H9 (cell line): ENCODE measurements around the gene HAPLN2. TPM values are rescaled to one million over a fixed set of nuclear protein-coding genes. Genes with fewer than 3 reads are reported as not detected.
A peak's percentile ranks its signal among the peaks of the same experiment; 100 is the strongest.

Experiments used
- DNase-seq: peaks from one replicate; pipeline ENCODE4 v3.0.0-alpha.2; 2017
- H2AFZ ChIP-seq: one replicate; pipeline ENCODE4 v1.6.1; 2013; ENCODE audit warnings: mild to moderate bottlenecking, low read length, control low read depth, moderate library complexity
- H2AK5ac ChIP-seq: 2 replicates; pipeline ENCODE4 v1.6.1; 2013; ENCODE audit warnings: low read length, control low read depth, mixed read lengths; ENCODE audit not compliant: insufficient read length
- H2BK120ac ChIP-seq: one replicate; pipeline ENCODE4 v1.6.1; 2013; ENCODE audit warnings: low read depth, mild to moderate bottlenecking, low read length, control low read depth, inconsistent platforms; ENCODE audit not compliant: poor library complexity, severe bottlenecking
- H2BK12ac ChIP-seq: 2 replicates; pipeline ENCODE4 v1.6.1; 2013; ENCODE audit warnings: low read length, control low read depth, mixed read lengths, low read depth; ENCODE audit not compliant: insufficient read length
- H2BK15ac ChIP-seq: 2 replicates; pipeline ENCODE4 v1.6.1; 2013; ENCODE audit warnings: low read depth, low read length, control low read depth
- H2BK20ac ChIP-seq: one replicate; pipeline ENCODE4 v1.6.1; 2013; ENCODE audit warnings: low read depth, mild to moderate bottlenecking, low read length, control low read depth, inconsistent platforms; ENCODE audit not compliant: poor library complexity, severe bottlenecking
- H2BK5ac ChIP-seq: 2 replicates; pipeline ENCODE4 v1.6.1; 2013; ENCODE audit warnings: low read length, control low read depth, mixed read lengths; ENCODE audit not compliant: insufficient read length
- H3K14ac ChIP-seq: 2 replicates; pipeline ENCODE4 v1.6.1; 2013; ENCODE audit warnings: low read length, control low read depth; ENCODE audit not compliant: insufficient read depth
- H3K18ac ChIP-seq: 2 replicates; pipeline ENCODE4 v1.6.1; 2013; ENCODE audit warnings: low read depth, mild to moderate bottlenecking, mixed read lengths, low read length, control low read depth; ENCODE audit not compliant: insufficient read length
- H3K23ac ChIP-seq: 2 replicates; pipeline ENCODE4 v1.6.1; 2013; ENCODE audit warnings: low read length, control low read depth, mixed read lengths, low read depth; ENCODE audit not compliant: insufficient read length
- H3K23me2 ChIP-seq: 2 replicates; pipeline ENCODE4 v1.6.1; 2013; ENCODE audit warnings: low read depth, mild to moderate bottlenecking, mixed read lengths, low read length, control low read depth; ENCODE audit not compliant: insufficient read length, poor library complexity, severe bottlenecking
- H3K27ac ChIP-seq: 2 replicates; pipeline ENCODE4 v1.5.1; 2013; ENCODE audit warnings: low read length, control low read depth, mixed read lengths, low read depth; ENCODE audit not compliant: insufficient read length
- H3K27me3 ChIP-seq: 2 replicates; pipeline ENCODE4 v1.6.1; 2013; ENCODE audit warnings: low read length, control low read depth, inconsistent platforms; ENCODE audit not compliant: insufficient read depth
- H3K4ac ChIP-seq: 2 replicates; pipeline ENCODE4 v1.6.1; 2013; ENCODE audit warnings: low read depth, mild to moderate bottlenecking, control low read depth, inconsistent platforms, low read length, moderate library complexity
- H3K4me1 ChIP-seq: 2 replicates; pipeline ENCODE4 v1.6.1; 2013; ENCODE audit warnings: low read length, control low read depth, inconsistent platforms; ENCODE audit not compliant: insufficient read depth
- H3K4me2 ChIP-seq: 2 replicates; pipeline ENCODE4 v1.6.1; 2013; ENCODE audit warnings: low read length, control low read depth, mixed read lengths; ENCODE audit not compliant: insufficient read length, insufficient read depth
- H3K56ac ChIP-seq: 2 replicates; pipeline ENCODE4 v1.6.1; 2013; ENCODE audit warnings: low read depth, mild to moderate bottlenecking, mixed read lengths, low read length, control low read depth; ENCODE audit not compliant: insufficient read length
- H3K79me1 ChIP-seq: 2 replicates; pipeline ENCODE4 v1.6.1; 2013; ENCODE audit warnings: low read depth, mild to moderate bottlenecking, moderate library complexity, low read length, control low read depth, inconsistent platforms; ENCODE audit not compliant: insufficient read depth, poor library complexity, severe bottlenecking
- H3K79me2 ChIP-seq: 2 replicates; pipeline ENCODE4 v1.6.1; 2013; ENCODE audit warnings: low read length, control low read depth, inconsistent platforms; ENCODE audit not compliant: insufficient read depth
- H3K9ac ChIP-seq: 2 replicates; pipeline ENCODE4 v1.6.1; 2013; ENCODE audit warnings: low read length, control low read depth, mixed read lengths; ENCODE audit not compliant: insufficient read length; ENCODE audit errors: extremely low read depth
- H3K9me3 ChIP-seq: one replicate; pipeline ENCODE4 v1.6.1; 2013; ENCODE audit warnings: low read depth, low read length, inconsistent platforms; ENCODE audit not compliant: control insufficient read depth
- H3T11ph ChIP-seq: one replicate; pipeline ENCODE4 v1.6.1; 2013; ENCODE audit warnings: mild to moderate bottlenecking, low read length, control low read depth, inconsistent platforms
- H4K20me1 ChIP-seq: one replicate; pipeline ENCODE4 v1.6.1; 2013; ENCODE audit not compliant: control insufficient read depth, insufficient read length, insufficient read depth
- H4K5ac ChIP-seq: 2 replicates; pipeline ENCODE4 v1.6.1; 2013; ENCODE audit warnings: low read depth, mild to moderate bottlenecking, mixed read lengths, low read length, control low read depth; ENCODE audit not compliant: insufficient read length
- H4K8ac ChIP-seq: replicated peaks from 2 replicates; pipeline ENCODE4 v1.6.1; 2013; ENCODE audit warnings: low read length, control low read depth, mixed read lengths, low read depth; ENCODE audit not compliant: insufficient read length
- H4K91ac ChIP-seq: 2 replicates; pipeline ENCODE4 v1.6.1; 2013; ENCODE audit warnings: low read depth, mild to moderate bottlenecking, moderate library complexity, mixed read lengths, low read length, control low read depth; ENCODE audit not compliant: insufficient read length
- H3K27ac Mint-ChIP-seq, 3 experiments: 2 replicates in 2 of 3; 3 replicates in 1 of 3; pipeline ENCODE4 v1.8.0; 2020 to 2021; ENCODE audit warnings: mixed read lengths in 3 of 3, mild to moderate bottlenecking in 1 of 3, moderate library complexity in 1 of 3
- H3K27me3 Mint-ChIP-seq: 2 replicates; pipeline ENCODE4 v1.8.0; 2021; ENCODE audit warnings: low read depth, mild to moderate bottlenecking, moderate library complexity, mixed read lengths
- H3K36me3 Mint-ChIP-seq, 3 experiments: 2 replicates in 2 of 3; 3 replicates in 1 of 3; pipeline ENCODE4 v1.8.0; 2020 to 2021; ENCODE audit warnings: low read depth in 3 of 3, mixed read lengths in 3 of 3; ENCODE audit not compliant: insufficient read depth in 1 of 3
- H3K4me1 Mint-ChIP-seq, 2 experiments: 2 replicates each; pipeline ENCODE4 v1.8.0; 2020; ENCODE audit warnings: mixed read lengths in 2 of 2
- H3K4me3 Mint-ChIP-seq, 2 experiments: 2 replicates in 1 of 2; 3 replicates in 1 of 2; pipeline ENCODE4 v1.8.0; 2020 to 2021; ENCODE audit warnings: mild to moderate bottlenecking in 2 of 2, mixed read lengths in 2 of 2, moderate library complexity in 1 of 2
- H3K9me3 Mint-ChIP-seq, 2 experiments: 2 replicates in 1 of 2; 3 replicates in 1 of 2; pipeline ENCODE4 v1.8.0; 2020; ENCODE audit warnings: mild to moderate bottlenecking in 2 of 2, mixed read lengths in 2 of 2, moderate library complexity in 1 of 2
- WGBS: extraction: QIAGEN DNeasy Blood & Tissue Kit; methylation state at CpG from one replicate; pipeline ENCODE4 v1.1.7; 2013; ENCODE audit warnings: missing lambda C conversion rate, low lambda C conversion rate, mixed read lengths; ENCODE audit not compliant: insufficient read length; ENCODE audit errors: extremely low coverage; 5-methylcytosine and 5-hydroxymethylcytosine counted together
- total RNA-seq: library from RNA; stranded (reverse); gene quantifications from 2 replicates; pipeline ENCODE4 v1.2.1, GENCODE V29; 2021
- TF ChIP-seq, protein P1 (sequence below): fragments of 200-600 bp; sonication (generic); conservative IDR thresholded peaks from 3 replicates; pipeline ENCODE4 v1.8.0; 2021; ENCODE audit warnings: antibody characterized with exemption, mild to moderate bottlenecking

The HAPLN2 gene
- total RNA-seq, 1 experiment from 2014 or later = 0.46 TPM

DNA sequence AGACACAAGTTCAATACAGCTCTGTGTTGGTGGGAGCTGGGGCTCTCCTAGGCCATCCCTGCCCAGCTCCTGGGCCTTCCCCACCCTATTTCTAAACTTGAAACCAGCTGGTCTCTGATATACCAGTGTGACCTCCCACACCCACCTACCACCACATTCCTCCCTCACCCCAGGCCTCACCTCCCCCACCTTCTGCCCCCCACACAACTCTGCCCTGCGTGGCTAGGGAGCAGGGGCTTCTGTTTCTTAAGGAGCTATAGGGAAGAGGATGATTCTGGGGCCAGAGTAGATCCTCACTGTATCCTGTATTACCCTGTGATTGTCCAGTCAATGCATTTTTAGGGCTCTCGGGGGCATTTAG lies 41.5 kb downstream of the HAPLN2 start:
- TF ChIP-seq, protein P1, sequence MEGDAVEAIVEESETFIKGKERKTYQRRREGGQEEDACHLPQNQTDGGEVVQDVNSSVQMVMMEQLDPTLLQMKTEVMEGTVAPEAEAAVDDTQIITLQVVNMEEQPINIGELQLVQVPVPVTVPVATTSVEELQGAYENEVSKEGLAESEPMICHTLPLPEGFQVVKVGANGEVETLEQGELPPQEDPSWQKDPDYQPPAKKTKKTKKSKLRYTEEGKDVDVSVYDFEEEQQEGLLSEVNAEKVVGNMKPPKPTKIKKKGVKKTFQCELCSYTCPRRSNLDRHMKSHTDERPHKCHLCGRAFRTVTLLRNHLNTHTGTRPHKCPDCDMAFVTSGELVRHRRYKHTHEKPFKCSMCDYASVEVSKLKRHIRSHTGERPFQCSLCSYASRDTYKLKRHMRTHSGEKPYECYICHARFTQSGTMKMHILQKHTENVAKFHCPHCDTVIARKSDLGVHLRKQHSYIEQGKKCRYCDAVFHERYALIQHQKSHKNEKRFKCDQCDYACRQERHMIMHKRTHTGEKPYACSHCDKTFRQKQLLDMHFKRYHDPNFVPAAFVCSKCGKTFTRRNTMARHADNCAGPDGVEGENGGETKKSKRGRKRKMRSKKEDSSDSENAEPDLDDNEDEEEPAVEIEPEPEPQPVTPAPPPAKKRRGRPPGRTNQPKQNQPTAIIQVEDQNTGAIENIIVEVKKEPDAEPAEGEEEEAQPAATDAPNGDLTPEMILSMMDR = no peak
- no CpG with 5 or more reads among the region's 2 CpGs for WGBS
- Histone ChIP-seq H3K9me3 (no peaks in the 10 kb centered on the region), H3K18ac (no peak overlapping the region), H2AK5ac (no peak overlapping the region), H3K79me2 (no peaks in the 10 kb centered on the region), H3K4ac (no peak overlapping the region), H2BK120ac (no peak overlapping the region), H3K4me2 (no peak overlapping the region), H4K8ac (no peak overlapping the region), H3K4me1 (peaks cover 17% of the 10 kb centered on the region; the same call in 1 of the 2 replicates), H3K9ac (no peak overlapping the region), H3K27me3 (no peaks in the 10 kb centered on the region; the same call in 1 of the 2 replicates), H3K79me1 (no peaks in the 10 kb centered on the region), H4K20me1 (no peaks in the 10 kb centered on the region), H2AFZ (no peak overlapping the region), H3K14ac (no peak overlapping the region), H4K91ac (no peak overlapping the region), H2BK20ac (no peak overlapping the region), H4K5ac (peak overlapping the region; percentile 63), H3K23me2 (peaks cover 10% of the 10 kb centered on the region), H3K23ac (no peak overlapping the region), H3K27ac (peak overlapping the region; percentile 2), H2BK5ac (no peak overlapping the region), H3K56ac (no peak overlapping the region), H3T11ph (no peak overlapping the region), H2BK12ac (peak overlapping the region; percentile 12), H2BK15ac (no peak overlapping the region)
- no peak for DNase-seq
- Mint-ChIP-seq H3K4me1 (peaks cover 78 to 81% of the 10 kb centered on the region in 2 experiments), H3K27me3 (peaks cover 44% of the 10 kb centered on the region), H3K9me3 (no peaks in the 10 kb centered on the region; a peak in 1 of 5 replicates), H3K4me3 (no peak overlapping the region; a peak in 1 of 5 replicates), H3K27ac (peak overlapping the region; percentile 62 to 99 (median 97); a peak in 5 of 7 replicates), H3K36me3 (no peaks in the 10 kb centered on the region)
